Measurements from ENCODE around the gene FLT1. TPM values are rescaled to one million over a fixed set of nuclear protein-coding genes. Genes with fewer than 3 reads are reported as not detected.

FLT1 gene
- total and polyA plus RNA-seq, 2 experiments from 2014 or later, result 7.5 to 14.8 TPM

- no peak for DNase-seq (ENCODE audit: low read depth in 1 of 2, low spot score in 1 of 2)
- H3K4me1 ChIP-seq (ENCODE audit: low read depth), result no peaks in the 10 kb centered on the region
- TF ChIP-seq, protein P1, sequence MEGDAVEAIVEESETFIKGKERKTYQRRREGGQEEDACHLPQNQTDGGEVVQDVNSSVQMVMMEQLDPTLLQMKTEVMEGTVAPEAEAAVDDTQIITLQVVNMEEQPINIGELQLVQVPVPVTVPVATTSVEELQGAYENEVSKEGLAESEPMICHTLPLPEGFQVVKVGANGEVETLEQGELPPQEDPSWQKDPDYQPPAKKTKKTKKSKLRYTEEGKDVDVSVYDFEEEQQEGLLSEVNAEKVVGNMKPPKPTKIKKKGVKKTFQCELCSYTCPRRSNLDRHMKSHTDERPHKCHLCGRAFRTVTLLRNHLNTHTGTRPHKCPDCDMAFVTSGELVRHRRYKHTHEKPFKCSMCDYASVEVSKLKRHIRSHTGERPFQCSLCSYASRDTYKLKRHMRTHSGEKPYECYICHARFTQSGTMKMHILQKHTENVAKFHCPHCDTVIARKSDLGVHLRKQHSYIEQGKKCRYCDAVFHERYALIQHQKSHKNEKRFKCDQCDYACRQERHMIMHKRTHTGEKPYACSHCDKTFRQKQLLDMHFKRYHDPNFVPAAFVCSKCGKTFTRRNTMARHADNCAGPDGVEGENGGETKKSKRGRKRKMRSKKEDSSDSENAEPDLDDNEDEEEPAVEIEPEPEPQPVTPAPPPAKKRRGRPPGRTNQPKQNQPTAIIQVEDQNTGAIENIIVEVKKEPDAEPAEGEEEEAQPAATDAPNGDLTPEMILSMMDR (IDR thresholded peaks at IDR 0.05; ENCODE audit: low read depth, low read length), result no peak
- no peak overlapping the region for H3K4me3 ChIP-seq
- H3K9me3 ChIP-seq (ENCODE audit: low read depth), result no peaks in the 10 kb centered on the region
- no peaks in the 10 kb centered on the region for H3K27me3 ChIP-seq
- no peak overlapping the region for H3K27ac ChIP-seq
- H3K36me3 ChIP-seq, result no peaks in the 10 kb centered on the region
Measured at GRCh38 chr13:28510066-28510465, 15.1 kb upstream of the FLT1 start.

- Histone ChIP-seq H3K9me3 (ENCODE audit: low read depth) (no peaks in the 10 kb centered on the region), H3K4me3 (no peak overlapping the region), H3K27me3 (no peaks in the 10 kb centered on the region), H3K4me1 (ENCODE audit: low read depth) (no peaks in the 10 kb centered on the region), H3K36me3 (no peaks in the 10 kb centered on the region), H3K27ac (no peak overlapping the region)
- no peak for DNase-seq (ENCODE audit: low read depth in 1 of 2, low spot score in 1 of 2)
- TF ChIP-seq, protein P1 (IDR thresholded peaks at IDR 0.05; ENCODE audit: low read depth, low read length), result no peak
Measured at GRCh38 chr13:28505543-28506135, 10.7 kb upstream of the FLT1 start.

DNA sequence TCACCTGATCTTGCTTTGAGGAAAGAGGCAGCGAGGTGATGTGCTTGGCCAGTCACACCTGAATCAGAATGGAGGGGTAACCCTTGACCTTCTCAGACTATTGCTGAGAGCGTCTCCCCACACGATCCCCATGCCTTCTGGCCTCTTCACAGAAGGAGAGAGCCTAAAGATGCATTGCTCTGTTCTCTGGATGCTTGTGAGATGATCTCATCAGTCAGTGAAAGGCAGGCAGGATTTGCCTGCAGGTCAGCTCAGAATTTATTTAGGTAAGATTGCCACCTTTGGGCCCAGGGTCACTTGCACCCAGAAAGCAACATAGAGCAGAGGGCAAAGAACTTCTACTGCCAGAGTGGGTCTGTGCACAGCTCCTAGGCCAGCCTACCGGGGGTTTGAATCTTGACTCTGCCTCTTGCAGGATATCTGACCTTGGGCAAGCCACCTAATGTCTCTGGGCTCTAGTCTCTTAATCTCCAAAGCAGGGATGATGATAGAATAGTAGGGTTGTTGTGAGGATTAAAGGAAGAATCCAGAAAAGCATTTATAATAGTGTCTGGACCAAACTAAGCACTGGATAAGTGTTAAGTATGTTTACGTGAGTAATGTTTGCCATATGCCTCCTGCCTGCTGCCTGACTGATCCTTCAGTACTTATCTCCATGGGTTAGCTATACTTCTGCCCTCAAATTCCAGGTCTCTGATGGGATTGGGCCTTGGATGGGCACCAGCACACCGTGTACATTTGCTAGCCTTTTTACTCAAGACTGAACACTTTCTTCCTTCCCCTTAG lies 8.4 kb upstream of the FLT1 start:
- Histone ChIP-seq H3K4me1 (ENCODE audit: low read depth) (no peaks in the 10 kb centered on the region), H3K9me3 (ENCODE audit: low read depth) (no peaks in the 10 kb centered on the region), H3K36me3 (no peaks in the 10 kb centered on the region), H3K27ac (no peak overlapping the region), H3K27me3 (no peaks in the 10 kb centered on the region), H3K4me3 (no peak overlapping the region)
- TF ChIP-seq, protein P1 (IDR thresholded peaks at IDR 0.05; ENCODE audit: low read depth, low read length), result no peak
- no peak for DNase-seq (ENCODE audit: low read depth in 1 of 2, low spot score in 1 of 2)

DNA sequence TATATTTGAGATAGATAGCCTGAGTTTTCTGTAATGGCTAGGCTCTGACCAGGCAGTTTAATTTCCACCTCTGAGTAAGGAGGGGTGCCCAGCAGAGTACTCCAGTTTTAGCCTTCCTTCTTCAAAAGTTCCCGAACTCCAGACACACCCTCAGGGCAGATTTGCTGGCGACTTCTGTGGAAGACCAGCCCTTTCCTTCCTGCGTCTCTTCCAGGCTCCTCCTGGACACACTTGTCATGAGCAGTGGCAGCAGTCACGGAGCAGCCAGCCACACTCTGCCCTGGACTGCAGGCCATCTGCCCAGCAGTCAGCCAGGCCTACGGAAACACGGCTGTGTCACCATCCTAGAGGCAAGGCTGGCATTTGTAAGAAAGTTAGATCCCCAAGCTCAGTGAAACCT lies 6.6 kb upstream of the FLT1 start:
- Histone ChIP-seq H3K27ac (no peak overlapping the region), H3K4me1 (ENCODE audit: low read depth) (peaks cover 11% of the 10 kb centered on the region), H3K4me3 (no peak overlapping the region), H3K9me3 (ENCODE audit: low read depth) (no peaks in the 10 kb centered on the region), H3K36me3 (no peaks in the 10 kb centered on the region), H3K27me3 (no peaks in the 10 kb centered on the region)
- TF ChIP-seq, protein P1 (IDR thresholded peaks at IDR 0.05; ENCODE audit: low read depth, low read length), result no peak
- DNase-seq (ENCODE audit: low read depth in 1 of 2, low spot score in 1 of 2), result no peak

- Histone ChIP-seq H3K4me3 (no peak overlapping the region), H3K4me1 (ENCODE audit: low read depth) (peaks cover 11% of the 10 kb centered on the region), H3K27ac (no peak overlapping the region), H3K9me3 (ENCODE audit: low read depth) (no peaks in the 10 kb centered on the region), H3K36me3 (no peaks in the 10 kb centered on the region), H3K27me3 (no peaks in the 10 kb centered on the region)
- DNase-seq (ENCODE audit: low read depth in 1 of 2, low spot score in 1 of 2), result no peak
- TF ChIP-seq, protein P1 (IDR thresholded peaks at IDR 0.05; ENCODE audit: low read depth, low read length), result no peak
Measured at GRCh38 chr13:28499609-28500008, 4.7 kb upstream of the FLT1 start.

Measured in cardiac muscle cell (in vitro differentiated cells and primary cell).